OCI-LY3 (cell line): Measurements from ENCODE around the gene ACOXL.

Experiments used
- CTCF ChIP-seq: fragments of 200-600, 300-600 bp; sonication (generic); IDR thresholded peaks from 2 replicates; pipeline ENCODE4 v1.5.1; 2014; ENCODE audit warnings: antibody characterized with exemption, low read length, low read depth
- EZH2phosphoT487 ChIP-seq: fragments of 200-600 bp; shearing (Covaris generic); IDR thresholded peaks from 2 replicates; pipeline ENCODE4 v1.6.1; 2018; ENCODE audit warnings: antibody characterized with exemption, mixed run types, low read depth

DNA sequence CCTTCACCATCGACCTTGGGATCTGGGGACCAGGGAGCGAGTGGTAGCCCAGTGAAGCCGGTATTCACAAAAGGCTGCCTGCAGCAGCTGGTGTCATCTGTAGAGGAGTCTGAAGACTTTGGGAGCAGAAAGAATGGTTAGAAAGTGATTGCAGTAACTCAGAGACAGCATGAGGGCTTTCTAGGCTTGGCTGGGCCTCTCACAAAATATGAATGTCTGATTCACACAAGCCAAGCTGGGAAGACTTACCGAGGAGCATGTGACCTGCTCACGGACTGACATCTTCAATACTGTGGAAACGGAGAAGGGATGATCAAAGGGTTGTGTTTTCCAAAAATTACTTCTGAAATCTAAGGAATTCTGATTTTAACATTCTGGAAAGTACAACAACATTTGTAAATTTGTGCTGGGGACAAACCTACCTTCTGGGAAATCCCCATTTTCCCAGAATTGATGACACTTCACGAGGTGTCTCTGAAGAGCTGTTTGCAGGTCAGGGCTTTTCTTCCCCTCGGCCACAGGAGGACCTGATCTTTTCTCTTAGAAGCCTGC lies 111.7 kb downstream of the ACOXL start:
- no peak for TF ChIP-seq CTCF
- no peak for TF ChIP-seq EZH2phosphoT487
